HEK293T (cell line): ENCODE measurements around the gene ME1.

Experiments
- FOXM1 ChIP-seq: fragments of 450-650 bp; IDR thresholded peaks from 2 replicates; pipeline ENCODE4 v1.6.1; 2017; ENCODE audit warnings: mild to moderate bottlenecking, borderline replicate concordance
- SP1 ChIP-seq: fragments of 450-650 bp; IDR thresholded peaks from 2 replicates; pipeline ENCODE4 v1.6.1; 2017

DNA sequence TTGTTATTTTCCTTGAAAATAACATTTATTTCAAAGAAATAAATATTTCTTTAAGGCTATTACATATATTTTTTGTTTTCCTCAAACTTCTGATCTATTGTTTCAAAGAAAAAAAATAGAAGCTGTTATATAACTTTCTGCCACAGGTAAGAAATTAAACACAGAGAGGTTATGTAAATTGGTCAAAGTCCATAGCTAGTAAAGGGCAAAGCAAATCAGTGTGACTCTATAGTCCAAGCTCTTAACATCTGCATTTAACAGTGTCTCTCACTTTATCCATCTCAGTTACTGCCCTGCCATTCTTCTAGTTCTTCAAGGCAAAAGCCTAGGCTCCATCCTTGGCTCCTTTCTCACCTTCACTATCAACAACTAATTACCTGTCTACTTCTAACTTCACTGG is 180.6 kb downstream of the ME1 start:
- TF ChIP-seq SP1 (no peak), FOXM1 (no peak)
